B cell (primary cell): Measurements from ENCODE around the gene ILDR2. TPM values are rescaled to one million over a fixed set of nuclear protein-coding genes. Genes with fewer than 3 reads are reported as not detected.

Experiments
- ATAC-seq: fragments of 200-7000 bp; cut with Tn5 transposase; one replicate; pipeline ENCODE4 v1.10.0; 2021; ENCODE audit warnings: low read depth, mild to moderate bottlenecking, moderate number of reproducible peaks, moderate library complexity
- CTCF ChIA-PET: fragments of 350-600 bp; sonication (Branson Sonifier 250); formaldehyde crosslinking; loops from one replicate; lab custom pipeline; 2021; ENCODE audit warnings: antibody characterized with exemption, inconsistent platforms; lab: Charles Lee
- POLR2A ChIA-PET: fragments of 350-600 bp; sonication (Branson Sonifier 250); formaldehyde crosslinking; loops from one replicate; lab custom pipeline; 2021; ENCODE audit warnings: antibody characterized with exemption; lab: Charles Lee
- DNase-seq: peaks from one replicate; pipeline ENCODE4 v3.0.0; 2013
- H2AFZ ChIP-seq: 2 replicates; pipeline ENCODE4 v1.6.1; 2012; ENCODE audit warnings: mild to moderate bottlenecking, low read depth, low read length; ENCODE audit not compliant: insufficient read depth, poor library complexity, severe bottlenecking
- H3K27ac ChIP-seq, 2 donors: 1 replicate in 1 of 2; 2 replicates in 1 of 2; pipeline ENCODE4 v1.5.1; 2012 to 2013; ENCODE audit warnings: low read length in 2 of 2, mild to moderate bottlenecking in 2 of 2, moderate library complexity in 1 of 2
- H3K27me3 ChIP-seq, 4 experiments: fragments of 200-600 bp in 1 of 4; sonication (generic) in 1 of 4; replicated peaks in 1 of 4; 1 replicate in 2 of 4; 2 replicates in 2 of 4; pipeline versions ENCODE4 v1.6.1 to v1.7.0; 2013 to 2016; ENCODE audit warnings: low read length in 3 of 4, mild to moderate bottlenecking in 2 of 4, mixed read lengths in 1 of 4, moderate library complexity in 1 of 4; ENCODE audit not compliant: insufficient read depth in 4 of 4, control insufficient read depth in 3 of 4; ENCODE audit errors: control extremely low read depth in 1 of 4
- H3K36me3 ChIP-seq, 2 experiments: replicated peaks in 1 of 2; 1 replicate in 1 of 2; 2 replicates in 1 of 2; pipeline versions ENCODE4 v1.6.1 to v1.7.1; 2013; ENCODE audit warnings: low read length in 1 of 2; ENCODE audit not compliant: insufficient read depth in 2 of 2, control insufficient read depth in 1 of 2; ENCODE audit errors: control extremely low read depth in 1 of 2, extremely low read depth in 1 of 2
- H3K4me1 ChIP-seq, 2 donors: fragments of 200-600 bp in 1 of 2; sonication (generic) in 1 of 2; 1 replicate in 1 of 2; 2 replicates in 1 of 2; pipeline versions ENCODE4 v1.5.1 to v1.6.1; 2013 to 2017; ENCODE audit warnings: low read length in 2 of 2; ENCODE audit not compliant: control insufficient read depth in 2 of 2, insufficient read depth in 2 of 2
- H3K4me2 ChIP-seq: replicated peaks from 2 replicates; pipeline ENCODE3; 2012; ENCODE audit warnings: mild to moderate bottlenecking, low read depth, low read length; ENCODE audit not compliant: poor library complexity, severe bottlenecking
- H3K4me3 ChIP-seq, 5 experiments: fragments of 200-600 bp in 1 of 5; sonication (generic) in 1 of 5; 1 replicate in 3 of 5; 2 replicates in 2 of 5; pipeline versions ENCODE4 v1.5.1 to v1.7.0; 2011 to 2016; ENCODE audit warnings: low read length in 4 of 5, mild to moderate bottlenecking in 4 of 5, low read depth in 2 of 5, control low read depth in 1 of 5, moderate library complexity in 1 of 5; ENCODE audit not compliant: insufficient read depth in 1 of 5; ENCODE audit errors: control extremely low read depth in 1 of 5, extremely low read depth in 1 of 5
- H3K79me2 ChIP-seq: fragments of 200-600 bp; sonication (generic); one replicate; pipeline ENCODE4 v1.6.0; 2016; ENCODE audit warnings: low read length; ENCODE audit not compliant: control insufficient read depth, insufficient read depth
- H3K9ac ChIP-seq: fragments of 200-600 bp; sonication (generic); 2 replicates; pipeline ENCODE4 v1.6.1; 2017; ENCODE audit warnings: mild to moderate bottlenecking, low read length, moderate library complexity
- H3K9me3 ChIP-seq, 3 donors: one replicate each; pipeline versions ENCODE4 v1.6.1 to v1.7.1; 2013; ENCODE audit warnings: low read length in 2 of 3; ENCODE audit not compliant: control insufficient read depth in 2 of 3, insufficient read depth in 1 of 3; ENCODE audit errors: control extremely low read depth in 1 of 3
- H4K20me1 ChIP-seq: 2 replicates; pipeline ENCODE4 v1.6.0; 2012; ENCODE audit warnings: mild to moderate bottlenecking, low read length; ENCODE audit not compliant: insufficient read depth, control insufficient read depth, poor library complexity, severe bottlenecking
- H3K27ac Mint-ChIP-seq: one replicate; pipeline ENCODE4 v1.8.0; 2021; ENCODE audit warnings: mixed read lengths
- H3K27me3 Mint-ChIP-seq: one replicate; pipeline ENCODE4 v1.8.0; 2021; ENCODE audit warnings: mixed read lengths
- H3K4me1 Mint-ChIP-seq: one replicate; pipeline ENCODE4 v1.8.0; 2021; ENCODE audit warnings: mixed read lengths
- H3K4me3 Mint-ChIP-seq: one replicate; pipeline ENCODE4 v1.8.0; 2021; ENCODE audit warnings: mixed read lengths
- H3K9me3 Mint-ChIP-seq: one replicate; pipeline ENCODE4 v1.8.0; 2022; ENCODE audit warnings: mixed read lengths; ENCODE audit not compliant: insufficient read depth
- EZH2 ChIP-seq: IDR thresholded peaks from 2 replicates; pipeline ENCODE4 v1.6.1; 2012; ENCODE audit warnings: borderline replicate concordance, low read depth, mild to moderate bottlenecking, moderate library complexity, low read length; ENCODE audit not compliant: insufficient read depth, poor library complexity, severe bottlenecking
- whole genome bisulfite sequencing: methylation state at CpG from one replicate; pipeline ENCODE4 v1.1.5; 2013; ENCODE audit warnings: missing lambda C conversion rate; ENCODE audit not compliant: insufficient coverage; 5-methylcytosine and 5-hydroxymethylcytosine counted together
- intact Hi-C: fragments of 100-400 bp; cut with micrococcal nuclease; formaldehyde crosslinking; loops from one replicate; pipeline ENCODE4 v1.10.0; 2022
- polyA plus RNA-seq: library from polyadenylated mRNA; depleted of rRNA; stranded (reverse); fragments of >200 nt; gene quantifications from 2 replicates; pipeline ENCODE4 v1.2.3, GENCODE V29; 2012
- total RNA-seq, 2 donors: library from RNA; stranded (reverse); fragments of 120-200 nt in 1 of 2; gene quantifications; 1 replicate in 1 of 2; 2 replicates in 1 of 2; pipeline versions ENCODE4 v1.2.3 to v1.2.4, GENCODE V29; 2013 to 2022
- TF ChIP-seq, protein P1 (sequence below): fragments of 200-600 bp; IDR thresholded peaks from one replicate; pipeline ENCODE4 v1.8.0; 2022; ENCODE audit warnings: antibody characterized with exemption, mild to moderate bottlenecking

Gene ILDR2
- total and polyA plus RNA-seq, 2 donors (not counting 1 experiment from before 2014, with no cell fraction given) = 0.01 TPM; not detected in 1

- no peaks in the 10 kb centered on the region for H3K36me3 ChIP-seq
- ATAC-seq (no peak), DNase-seq (peak; percentile 41)
- Mint-ChIP-seq H3K4me3 (peak overlapping the region; percentile 7), H3K9me3 (no peaks in the 10 kb centered on the region), H3K4me1 (peaks cover 16% of the 10 kb centered on the region), H3K27ac (no peak overlapping the region), H3K27me3 (no peaks in the 10 kb centered on the region)
- POLR2A ChIA-PET = no interaction called here
- TF ChIP-seq, protein P1, sequence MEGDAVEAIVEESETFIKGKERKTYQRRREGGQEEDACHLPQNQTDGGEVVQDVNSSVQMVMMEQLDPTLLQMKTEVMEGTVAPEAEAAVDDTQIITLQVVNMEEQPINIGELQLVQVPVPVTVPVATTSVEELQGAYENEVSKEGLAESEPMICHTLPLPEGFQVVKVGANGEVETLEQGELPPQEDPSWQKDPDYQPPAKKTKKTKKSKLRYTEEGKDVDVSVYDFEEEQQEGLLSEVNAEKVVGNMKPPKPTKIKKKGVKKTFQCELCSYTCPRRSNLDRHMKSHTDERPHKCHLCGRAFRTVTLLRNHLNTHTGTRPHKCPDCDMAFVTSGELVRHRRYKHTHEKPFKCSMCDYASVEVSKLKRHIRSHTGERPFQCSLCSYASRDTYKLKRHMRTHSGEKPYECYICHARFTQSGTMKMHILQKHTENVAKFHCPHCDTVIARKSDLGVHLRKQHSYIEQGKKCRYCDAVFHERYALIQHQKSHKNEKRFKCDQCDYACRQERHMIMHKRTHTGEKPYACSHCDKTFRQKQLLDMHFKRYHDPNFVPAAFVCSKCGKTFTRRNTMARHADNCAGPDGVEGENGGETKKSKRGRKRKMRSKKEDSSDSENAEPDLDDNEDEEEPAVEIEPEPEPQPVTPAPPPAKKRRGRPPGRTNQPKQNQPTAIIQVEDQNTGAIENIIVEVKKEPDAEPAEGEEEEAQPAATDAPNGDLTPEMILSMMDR = no peak
- TF ChIP-seq EZH2 = no peak
- CTCF ChIA-PET = interaction anchor here (0.6 to 21.5 kb wide), 5 partner anchors 17 to 696 kb away, joined by 3 to 944 read pairs (median 4); no protein-coding TSS in a partner anchor
- H4K20me1 ChIP-seq = no peaks in the 10 kb centered on the region
- peaks cover 0 to 4% (median 2%) of the 10 kb centered on the region in 3 donors for H3K9me3 ChIP-seq
- intact Hi-C loops = no loop called here
- H2AFZ ChIP-seq = peak overlapping the region; percentile 5
- H3K4me1 ChIP-seq = peaks cover 13% of the 10 kb centered on the region in 2 donors
- no peak overlapping the region for H3K9ac ChIP-seq
- WGBS = 0% methylated on average over 1 of the region's 3 CpGs
- no peak overlapping the region for H3K4me3 ChIP-seq
- no peak overlapping the region for H3K4me2 ChIP-seq
- no peak overlapping the region for H3K27ac ChIP-seq
- H3K79me2 ChIP-seq = no peaks in the 10 kb centered on the region
- H3K27me3 ChIP-seq = no peaks in the 10 kb centered on the region
These were observed 67.6 kb downstream of the ILDR2 start for GRCh38 chr1:166907763-166908162.

- Histone ChIP-seq H4K20me1 (no peaks in the 10 kb centered on the region), H3K79me2 (no peaks in the 10 kb centered on the region), H3K4me3 (no peak overlapping the region), H3K27me3 (no peaks in the 10 kb centered on the region), H2AFZ (no peak overlapping the region), H3K27ac (no peak overlapping the region), H3K36me3 (no peaks in the 10 kb centered on the region), H3K9me3 (peaks cover 0 to 4% (median 2%) of the 10 kb centered on the region in 3 donors), H3K4me1 (peaks cover 17 to 20% of the 10 kb centered on the region in 2 donors), H3K4me2 (no peak overlapping the region), H3K9ac (no peak overlapping the region)
- H3K9me3 Mint-ChIP-seq = no peaks in the 10 kb centered on the region
- H3K27ac Mint-ChIP-seq = no peak overlapping the region
- peaks cover 23% of the 10 kb centered on the region for H3K4me1 Mint-ChIP-seq
- TF ChIP-seq EZH2 = no peak
- TF ChIP-seq, protein P1 = no peak
- H3K27me3 Mint-ChIP-seq = no peaks in the 10 kb centered on the region
- ATAC-seq (no peak), DNase-seq (no peak)
- ChIA-PET CTCF (interaction anchor here (1.0 to 21.5 kb wide), 6 partner anchors 10 to 633 kb away, joined by 3 to 944 read pairs (median 4); no protein-coding TSS in a partner anchor), POLR2A (interaction anchor here (0.6 kb wide), 1 partner anchor 10 kb away, joined by 3 read pairs; no protein-coding TSS in a partner anchor)
- 100% methylated on average over 2 of the region's 4 CpGs for WGBS
- no peak overlapping the region for H3K4me3 Mint-ChIP-seq
- intact Hi-C loops = no loop called here
These were observed 68.3 kb downstream of the ILDR2 start for GRCh38 chr1:166907051-166907450.
